Uterus (tissue), 4 donors: ENCODE measurements around the gene SLC36A1. TPM values are rescaled to one million over a fixed set of nuclear protein-coding genes. Genes with fewer than 3 reads are reported as not detected.

ENCODE experiments used
- DNase-seq, 2 donors: peaks; one replicate each; pipeline ENCODE4 v3.0.0-alpha.2; 2019 to 2020
- H3K27ac ChIP-seq, 2 donors: fragments of 200-600 bp; sonication (generic); 1 replicate in 1 of 2; 2 replicates in 1 of 2; pipeline ENCODE4 v1.5.1; 2016 to 2018
- H3K27me3 ChIP-seq, 2 donors: fragments of 200-600 bp; sonication (generic); one replicate each; pipeline ENCODE4 v1.5.1; 2018 to 2019; ENCODE audit warnings: control low read depth in 1 of 2
- H3K36me3 ChIP-seq, 2 donors: fragments of 200-600 bp; sonication (generic); one replicate each; pipeline ENCODE4 v1.5.1; 2019; ENCODE audit warnings: control low read depth in 1 of 2
- H3K4me1 ChIP-seq, 2 donors: fragments of 200-600 bp; sonication (generic); one replicate each; pipeline ENCODE4 v1.5.1; 2018 to 2019; ENCODE audit warnings: control low read depth in 1 of 2
- H3K4me3 ChIP-seq, 2 donors: fragments of 200-600 bp; sonication (generic); 1 replicate in 1 of 2; 2 replicates in 1 of 2; pipeline ENCODE4 v1.5.1; 2018 to 2019; ENCODE audit warnings: mild to moderate bottlenecking in 1 of 2
- H3K9me3 ChIP-seq, 2 donors: fragments of 200-600 bp; sonication (generic); one replicate each; pipeline ENCODE4 v1.5.1; 2019; ENCODE audit warnings: control low read depth in 1 of 2
- POLR2A ChIP-seq, 2 donors: fragments of 450-650 bp; IDR thresholded peaks; one replicate each; pipeline ENCODE4 v1.6.1; 2016; ENCODE audit warnings: antibody characterized with exemption in 2 of 2, mild to moderate bottlenecking in 1 of 2, moderate library complexity in 1 of 2
- intact Hi-C: fragments of 100-400 bp; cut with DNase I; formaldehyde crosslinking; loops from one replicate; pipeline ENCODE4 v1.15.1; 2023; ENCODE audit warnings: low total_unique reads
- microRNA-seq: library from miRNA; unstranded; fragments of <30 nt; microRNA quantifications from one replicate; pipeline ENCODE4, GENCODE V29; 2016; ENCODE audit warnings: borderline microRNAs expressed, borderline replicate concordance
- small RNA-seq: library from RNA; depleted of rRNA; stranded (forward); fragments of <200 nt; gene quantifications from one replicate; pipeline ENCODE3, GENCODE V24; 2016
- total RNA-seq, 4 donors: library from RNA; depleted of rRNA in 3 of 4; stranded (reverse); fragments of >200 nt in 3 of 4; gene quantifications; one replicate each; pipeline versions ENCODE4 v1.1.0 to v1.2.4, GENCODE V29; 2014 to 2023
- TF ChIP-seq, protein P1 (sequence below), 4 experiments: fragments of 200-600 bp in 2 of 4; fragments of 450-650 bp in 2 of 4; sonication (generic) in 2 of 4; IDR thresholded peaks; one replicate each; pipeline ENCODE4 v1.5.1; 2016 to 2019; ENCODE audit warnings: antibody characterized with exemption in 4 of 4, mild to moderate bottlenecking in 2 of 4, moderate library complexity in 1 of 4
- donor health status: DM: yes; HTN: yes; CAD: no.

SLC36A1 gene
- total RNA-seq, 4 donors from 2014 or later = 5.0 to 10.1 (median 5.8) TPM

GRCh38 chr5:151537044-151537443 lies 89.6 kb downstream of the SLC36A1 start:
- Histone ChIP-seq H3K27ac (no peak overlapping the region), H3K9me3 (no peaks in the 10 kb centered on the region), H3K36me3 (no peaks in the 10 kb centered on the region), H3K4me1 (no peaks in the 10 kb centered on the region), H3K4me3 (no peak overlapping the region), H3K27me3 (no peaks in the 10 kb centered on the region)
- intact Hi-C loops = no loop called here
- TF ChIP-seq, protein P1, sequence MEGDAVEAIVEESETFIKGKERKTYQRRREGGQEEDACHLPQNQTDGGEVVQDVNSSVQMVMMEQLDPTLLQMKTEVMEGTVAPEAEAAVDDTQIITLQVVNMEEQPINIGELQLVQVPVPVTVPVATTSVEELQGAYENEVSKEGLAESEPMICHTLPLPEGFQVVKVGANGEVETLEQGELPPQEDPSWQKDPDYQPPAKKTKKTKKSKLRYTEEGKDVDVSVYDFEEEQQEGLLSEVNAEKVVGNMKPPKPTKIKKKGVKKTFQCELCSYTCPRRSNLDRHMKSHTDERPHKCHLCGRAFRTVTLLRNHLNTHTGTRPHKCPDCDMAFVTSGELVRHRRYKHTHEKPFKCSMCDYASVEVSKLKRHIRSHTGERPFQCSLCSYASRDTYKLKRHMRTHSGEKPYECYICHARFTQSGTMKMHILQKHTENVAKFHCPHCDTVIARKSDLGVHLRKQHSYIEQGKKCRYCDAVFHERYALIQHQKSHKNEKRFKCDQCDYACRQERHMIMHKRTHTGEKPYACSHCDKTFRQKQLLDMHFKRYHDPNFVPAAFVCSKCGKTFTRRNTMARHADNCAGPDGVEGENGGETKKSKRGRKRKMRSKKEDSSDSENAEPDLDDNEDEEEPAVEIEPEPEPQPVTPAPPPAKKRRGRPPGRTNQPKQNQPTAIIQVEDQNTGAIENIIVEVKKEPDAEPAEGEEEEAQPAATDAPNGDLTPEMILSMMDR (IDR thresholded peaks at IDR 0.05) = no peak
- TF ChIP-seq POLR2A (IDR thresholded peaks at IDR 0.05) = no peak
- no peak for DNase-seq

GRCh38 chr5:151541571-151541970 lies 94.2 kb downstream of the SLC36A1 start:
- no peaks in the 10 kb centered on the region for H3K36me3 ChIP-seq
- TF ChIP-seq POLR2A (IDR thresholded peaks at IDR 0.05) = no peak
- TF ChIP-seq, protein P1 (IDR thresholded peaks at IDR 0.05) = no peak
- no peak overlapping the region for H3K4me3 ChIP-seq
- intact Hi-C loops = no loop called here
- no peak overlapping the region for H3K27ac ChIP-seq
- no peaks in the 10 kb centered on the region for H3K4me1 ChIP-seq
- DNase-seq = no peak
- no peaks in the 10 kb centered on the region for H3K27me3 ChIP-seq
- H3K9me3 ChIP-seq = no peaks in the 10 kb centered on the region

Small RNAs within 50 kb of the gene (microRNA-seq; reads per million reads assigned to microRNA genes)
- gene MIR6499 = not detected

Small RNAs within 50 kb of the gene (small RNA-seq; reads per million reads assigned to genes)
- not detected for gene MIR6499
- gene RNA5SP197 = not detected

Other genes starting within 250 kb of the SLC36A1 start
- gene CCDC69, start 223.5 kb upstream of the SLC36A1 start, total RNA-seq = 10 to 100 TPM; 19.5 to 76.2 (median 40.6) TPM
- gene GM2A, start 194.4 kb upstream of the SLC36A1 start, total RNA-seq = 10 to 100 TPM; 14.7 to 33.8 (median 23.8) TPM
- not detected for gene SLC36A3, start 143.8 kb upstream of the SLC36A1 start, total RNA-seq
- gene SLC36A2, start 100.0 kb upstream of the SLC36A1 start, total RNA-seq = not detected
- gene FAT2, start 143.7 kb downstream of the SLC36A1 start, total RNA-seq = 1 to 10 TPM in 1 of 4 donors, under 1 TPM in 1, not detected in 2; 0.12 to 9.1 TPM
- 1,000 to 10,000 TPM in 1 of 4 donors, 100 to 1,000 TPM in 3; 341 to 2,293 (median 751) TPM for gene SPARC, start 239.3 kb downstream of the SLC36A1 start, total RNA-seq